K562 (cell line): ENCODE data around the gene PATE2. TPM values are rescaled to one million over a fixed set of nuclear protein-coding genes. Genes with fewer than 3 reads are reported as not detected.

Experiments
- ATAC-seq: fragments of 200-7000 bp; cut with Tn5 transposase; 3 replicates; pipeline ENCODE4 v1.9.1; 2020; ENCODE audit warnings: moderate library complexity
- BruUV-seq: library from RNA; stranded (reverse); fragments of 400-500 nt; replicated peaks from 2 replicates; lab custom pipeline; 2021; lab: Mats Ljungman, UMichigan
- CTCF ChIA-PET: fragments of 300-600 bp; formaldehyde crosslinking; extraction: SDS; loops from one replicate; lab custom pipeline; 2021; ENCODE audit warnings: low intra/inter-chr PET ratio; lab: Yijun Ruan, JAX
- POLR2A ChIA-PET: fragments of 300-600, 350-650 bp; sonication (Branson Sonifier 250); formaldehyde crosslinking; extraction: SDS; loops from one replicate; lab custom pipeline; 2021; ENCODE audit warnings: antibody characterized with exemption, inconsistent platforms; lab: Yijun Ruan, JAX
- DNase-seq, 4 experiments: peaks; one replicate each; pipeline versions ENCODE4 v3.0.0 to v3.0.0-alpha.2; 2011 to 2018; ENCODE audit warnings: low spot score in 3 of 4, mixed read lengths in 3 of 4; ENCODE audit errors: extremely low read depth in 1 of 4
- FAIRE-seq: peaks from 2 replicates; lab custom pipeline; 2011; peaks lifted over from hg19 to GRCh38; lab: Jason Lieb, UNC
- H2AFZ ChIP-seq: 2 replicates; pipeline ENCODE4 v1.6.0; 2011; ENCODE audit warnings: low read depth, low read length, control low read depth, inconsistent platforms
- H3K27ac ChIP-seq: fragments of 200-600 bp; 3 replicates; pipeline ENCODE4 v1.8.0; 2011; ENCODE audit warnings: low read depth, mild to moderate bottlenecking, control low read depth, inconsistent platforms, low read length, moderate library complexity, mixed read lengths; ENCODE audit errors: extremely low read depth
- H3K27me3 ChIP-seq, 2 experiments: fragments of 300-600 bp in 1 of 2; 2 replicates in 1 of 2; 3 replicates in 1 of 2; pipeline versions ENCODE4 v1.6.0 to v1.8.0; 2011; ENCODE audit warnings: inconsistent platforms in 2 of 2, low read length in 2 of 2, mild to moderate bottlenecking in 1 of 2, mixed read lengths in 1 of 2, moderate library complexity in 1 of 2; ENCODE audit not compliant: control insufficient read depth in 2 of 2, insufficient read depth in 2 of 2
- H3K36me3 ChIP-seq: fragments of 300-600 bp; 3 replicates; pipeline ENCODE4 v1.8.0; 2011; ENCODE audit warnings: mild to moderate bottlenecking, low read length, inconsistent platforms; ENCODE audit not compliant: control insufficient read depth, insufficient read depth
- H3K4me1 ChIP-seq, 2 experiments: fragments of 200-600 bp in 1 of 2; replicated peaks in 1 of 2; 2 replicates in 1 of 2; 3 replicates in 1 of 2; pipeline versions ENCODE4 v1.5.1 to v1.8.0; 2011; ENCODE audit warnings: inconsistent platforms in 2 of 2, low read length in 2 of 2, mild to moderate bottlenecking in 1 of 2, mixed read lengths in 1 of 2, moderate library complexity in 1 of 2; ENCODE audit not compliant: control insufficient read depth in 2 of 2, insufficient read depth in 2 of 2
- H3K4me2 ChIP-seq: 2 replicates; pipeline ENCODE4 v1.6.1; 2011; ENCODE audit warnings: low read length, control low read depth, inconsistent platforms, mixed read lengths; ENCODE audit not compliant: insufficient read depth
- H3K4me3 ChIP-seq: fragments of 200-600 bp; sonication (generic), shearing (Covaris generic); 2 replicates; pipeline ENCODE4 v1.5.1; 2016; ENCODE audit warnings: control low read depth, inconsistent platforms
- H3K79me2 ChIP-seq: fragments of 200-600 bp; 3 replicates; pipeline ENCODE4 v1.8.0; 2011; ENCODE audit warnings: low read length, inconsistent platforms; ENCODE audit not compliant: control insufficient read depth, insufficient read depth
- H3K9ac ChIP-seq, 2 experiments: 2 replicates each; pipeline versions ENCODE4 v1.6.0 to v1.6.1; 2011; ENCODE audit warnings: low read depth in 2 of 2, low read length in 2 of 2, control low read depth in 1 of 2, inconsistent platforms in 1 of 2, mild to moderate bottlenecking in 1 of 2, mixed read lengths in 1 of 2; ENCODE audit not compliant: insufficient read depth in 1 of 2
- H3K9me1 ChIP-seq: one replicate; pipeline ENCODE4 v1.6.0; 2011; ENCODE audit warnings: inconsistent platforms, mild to moderate bottlenecking, low read length, moderate library complexity; ENCODE audit not compliant: control insufficient read depth, insufficient read depth
- H3K9me3 ChIP-seq: replicated peaks from 2 replicates; pipeline ENCODE4 v1.5.1; 2011; ENCODE audit warnings: low read depth, low read length, inconsistent platforms; ENCODE audit not compliant: control insufficient read depth, insufficient read depth
- H4K20me1 ChIP-seq: replicated peaks from 2 replicates; pipeline ENCODE4 v1.6.1; 2011; ENCODE audit warnings: low read length, inconsistent platforms, mixed read lengths; ENCODE audit not compliant: control insufficient read depth, insufficient read depth
- FOSL1 ChIP-seq: fragments of 200-800 bp; sonication (Bioruptor generic); conservative IDR thresholded peaks from 2 replicates; pipeline ENCODE4 v1.6.1; 2016; ENCODE audit warnings: missing genetic modification characterization, missing compliant biosample characterization
- NR1H2 ChIP-seq: sonication (generic); formaldehyde crosslinking; IDR thresholded peaks from 2 replicates; pipeline ENCODE4 v1.4.0; 2020; ENCODE audit warnings: mild to moderate bottlenecking, missing genetic modification reagents
- RBBP5 ChIP-seq: fragments of 200-600 bp; sonication (generic); IDR thresholded peaks from 2 replicates; pipeline ENCODE4 v1.6.1; 2012; ENCODE audit warnings: borderline replicate concordance, mild to moderate bottlenecking, low read length, control low read depth, inconsistent platforms; ENCODE audit not compliant: insufficient read depth, poor library complexity, severe bottlenecking
- SMARCB1 ChIP-seq: IDR thresholded peaks from 2 replicates; pipeline ENCODE4 v1.6.1; 2011; ENCODE audit warnings: improper control_type of control experiment, low read depth; ENCODE audit not compliant: insufficient read length
- SNIP1 ChIP-seq: fragments of 450-650 bp; IDR thresholded peaks from 2 replicates; pipeline ENCODE4 v1.7.1; 2017; ENCODE audit warnings: low read depth, mild to moderate bottlenecking
- SRSF3 ChIP-seq: fragments of 200-400 bp; formaldehyde crosslinking; IDR thresholded peaks from 2 replicates; pipeline ENCODE4 v1.6.1; 2016; ENCODE audit warnings: mild to moderate bottlenecking, low read length, moderate library complexity; ENCODE audit not compliant: insufficient read depth
- WGBS: fragments of 100-300 bp; shearing (Covaris generic); methylation state at CpG from one replicate; pipeline ENCODE4 v1.1.6; 2016; ENCODE audit warnings: low coverage, mixed read lengths; ENCODE audit not compliant: insufficient coverage; ENCODE audit errors: missing lambda C conversion rate; 5-methylcytosine and 5-hydroxymethylcytosine counted together
- in situ Hi-C: fragments of 300-500 bp; cut with MboI; formaldehyde crosslinking; loops from 4 replicates; pipeline ENCODE4 v1.15.0; 2018; ENCODE audit warnings: inconsistent platforms, mixed read lengths
- intact Hi-C: fragments of 100-400 bp; cut with micrococcal nuclease; formaldehyde crosslinking; loops from 2 replicates; pipeline ENCODE4 v1.14.2; 2022
- polyA plus RNA-seq, 8 experiments: library from polyadenylated mRNA; depleted of rRNA in 4 of 8; stranded (reverse) in 5 of 8; unstranded in 3 of 8; fragments of >200 nt; fragmentation: Nextera tagmentation in 2 of 8; fragmentation: Illumina TruSeq in 1 of 8; extraction: Ambion mirVana in 2 of 8; extraction: Trizol in 1 of 8; gene quantifications; 2 replicates each; pipeline versions ENCODE4 v1.2.1 to v1.2.3, GENCODE V29; 2011 to 2014; ENCODE audit warnings: inconsistent platforms in 1 of 8, missing spikeins in 1 of 8
- total RNA-seq, 7 experiments: library from RNA; depleted of rRNA in 6 of 7; stranded (reverse); fragments of >200 nt in 6 of 7; fragmentation: Illumina TruSeq in 2 of 7; extraction: Trizol in 2 of 7; gene quantifications; 2 replicates each; pipeline versions ENCODE4 v1.2.1 to v1.2.3, GENCODE V29; 2011 to 2021; ENCODE audit warnings: low replicate concordance in 1 of 7
- TF ChIP-seq, protein P1 (sequence below): sonication (generic); formaldehyde crosslinking; IDR thresholded peaks from 2 replicates; pipeline ENCODE4 v1.9.0; 2022; ENCODE audit warnings: mild to moderate bottlenecking, missing genetic modification reagents
- TF ChIP-seq, protein P2 (sequence below): sonication (generic); formaldehyde crosslinking; IDR thresholded peaks from 2 replicates; pipeline ENCODE4 v1.4.0; 2020; ENCODE audit warnings: mild to moderate bottlenecking, missing genetic modification reagents

The PATE2 gene
- total and polyA plus RNA-seq, 9 of the 15 experiments (the other 6 are each of a cell fraction or from before 2014, with no cell fraction given), result not detected

DNA sequence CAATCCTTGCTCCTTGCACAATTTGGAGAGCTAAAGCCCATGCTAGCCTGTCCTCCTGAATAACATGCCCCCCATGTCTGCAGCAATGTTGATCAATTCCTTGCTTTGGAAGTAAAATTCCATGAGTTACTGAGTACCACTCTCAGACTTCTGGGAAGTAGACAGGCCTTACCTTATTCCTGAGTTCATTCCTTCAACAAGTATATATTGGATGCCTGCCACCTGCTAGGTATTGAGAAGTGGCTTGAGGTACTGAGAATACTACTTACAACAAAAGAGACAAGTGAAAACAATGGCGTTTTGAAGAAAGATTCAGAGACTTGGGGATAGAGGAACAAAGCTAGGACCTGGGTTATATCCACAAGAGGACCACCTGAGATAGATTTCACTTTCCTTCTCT, 12.4 kb downstream of the PATE2 start:
- no peaks in the 10 kb centered on the region; the same call in 1 of the 2 replicates for H3K9me3 ChIP-seq
- H4K20me1 ChIP-seq, result no peaks in the 10 kb centered on the region
- ATAC-seq (no peak), FAIRE-seq (no peak), DNase-seq (no peak)
- in situ Hi-C loops (no loop called here), intact Hi-C loops (no loop called here)
- TF ChIP-seq FOSL1 (tag) (no peak), NR1H2 (CRISPR knock-in tag) (no peak), RBBP5 (no peak), SMARCB1 (no peak), SNIP1 (no peak), SRSF3 (no peak)
- TF ChIP-seq, protein P1, sequence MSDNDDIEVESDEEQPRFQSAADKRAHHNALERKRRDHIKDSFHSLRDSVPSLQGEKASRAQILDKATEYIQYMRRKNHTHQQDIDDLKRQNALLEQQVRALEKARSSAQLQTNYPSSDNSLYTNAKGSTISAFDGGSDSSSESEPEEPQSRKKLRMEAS, result no peak
- TF ChIP-seq, protein P2, sequence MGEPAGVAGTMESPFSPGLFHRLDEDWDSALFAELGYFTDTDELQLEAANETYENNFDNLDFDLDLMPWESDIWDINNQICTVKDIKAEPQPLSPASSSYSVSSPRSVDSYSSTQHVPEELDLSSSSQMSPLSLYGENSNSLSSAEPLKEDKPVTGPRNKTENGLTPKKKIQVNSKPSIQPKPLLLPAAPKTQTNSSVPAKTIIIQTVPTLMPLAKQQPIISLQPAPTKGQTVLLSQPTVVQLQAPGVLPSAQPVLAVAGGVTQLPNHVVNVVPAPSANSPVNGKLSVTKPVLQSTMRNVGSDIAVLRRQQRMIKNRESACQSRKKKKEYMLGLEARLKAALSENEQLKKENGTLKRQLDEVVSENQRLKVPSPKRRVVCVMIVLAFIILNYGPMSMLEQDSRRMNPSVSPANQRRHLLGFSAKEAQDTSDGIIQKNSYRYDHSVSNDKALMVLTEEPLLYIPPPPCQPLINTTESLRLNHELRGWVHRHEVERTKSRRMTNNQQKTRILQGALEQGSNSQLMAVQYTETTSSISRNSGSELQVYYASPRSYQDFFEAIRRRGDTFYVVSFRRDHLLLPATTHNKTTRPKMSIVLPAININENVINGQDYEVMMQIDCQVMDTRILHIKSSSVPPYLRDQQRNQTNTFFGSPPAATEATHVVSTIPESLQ (CRISPR knock-in tag), result no peak
- no peak overlapping the region for H3K4me2 ChIP-seq
- H3K9me1 ChIP-seq, result no peaks in the 10 kb centered on the region
- ChIA-PET CTCF (no interaction called here), POLR2A (no interaction called here)
- no peak overlapping the region for H3K27ac ChIP-seq
- no peaks in the 10 kb centered on the region for H3K36me3 ChIP-seq
- no peak overlapping the region for H3K4me3 ChIP-seq
- no TSS peak for BruUV-seq
- WGBS, result 0% methylated on average over 1 of the region's 1 CpG
- H3K79me2 ChIP-seq, result no peaks in the 10 kb centered on the region
- H2AFZ ChIP-seq, result no peak overlapping the region
- H3K27me3 ChIP-seq, result peaks cover 18 to 26% of the 10 kb centered on the region in 2 experiments
- no peaks in the 10 kb centered on the region for H3K4me1 ChIP-seq
- H3K9ac ChIP-seq, result no peak overlapping the region
